IMR-90 (cell line): ENCODE data around the gene RNF181. TPM values are rescaled to one million over a fixed set of nuclear protein-coding genes. Genes with fewer than 3 reads are reported as not detected.

Experiments
- ATAC-seq: fragments of 200-7000 bp; cut with Tn5 transposase; 2 replicates; pipeline ENCODE4 v1.9.1; 2020; ENCODE audit warnings: low read depth, mild to moderate bottlenecking, moderate library complexity
- BruUV-seq: library from RNA; stranded (reverse); fragments of 400-500 nt; replicated peaks from 2 replicates; lab custom pipeline; 2021; lab: Mats Ljungman, UMichigan
- CTCF ChIA-PET: fragments of 300-600 bp; formaldehyde crosslinking; extraction: SDS; loops from one replicate; lab custom pipeline; 2021; ENCODE audit warnings: antibody characterized with exemption; lab: Yijun Ruan, JAX
- POLR2A ChIA-PET: fragments of 300-600 bp; sonication (Branson Sonifier 250); formaldehyde crosslinking; loops from one replicate; lab custom pipeline; 2022; ENCODE audit warnings: antibody characterized with exemption; ENCODE audit not compliant: unreplicated experiment; lab: Charles Lee
- DNase-seq: peaks from one replicate; pipeline ENCODE4 v3.0.0; 2013
- H2AFZ ChIP-seq: replicated peaks from 2 replicates; pipeline ENCODE3; 2013; ENCODE audit warnings: low read length, mild to moderate bottlenecking; ENCODE audit not compliant: poor library complexity
- H2AK5ac ChIP-seq: 2 replicates; pipeline ENCODE4 v1.6.1; 2013; ENCODE audit warnings: low read depth, low read length, inconsistent platforms
- H2AK9ac ChIP-seq: replicated peaks from 2 replicates; pipeline ENCODE3; 2013; ENCODE audit warnings: mild to moderate bottlenecking, low read depth, low read length, moderate library complexity; ENCODE audit not compliant: poor library complexity
- H2BK120ac ChIP-seq: 2 replicates; pipeline ENCODE4 v1.6.1; 2013; ENCODE audit warnings: low read depth, low read length, inconsistent platforms
- H2BK15ac ChIP-seq: 3 replicates; pipeline ENCODE4 v1.6.1; 2013; ENCODE audit warnings: low read depth, low read length, inconsistent platforms
- H2BK20ac ChIP-seq: 2 replicates; pipeline ENCODE4 v1.6.1; 2013; ENCODE audit warnings: low read depth, mild to moderate bottlenecking, inconsistent platforms, low read length, moderate library complexity
- H2BK5ac ChIP-seq: 2 replicates; pipeline ENCODE4 v1.6.1; 2013; ENCODE audit warnings: mild to moderate bottlenecking, low read depth, low read length, inconsistent platforms; ENCODE audit not compliant: poor library complexity, severe bottlenecking
- H3K14ac ChIP-seq: replicated peaks from 2 replicates; pipeline ENCODE4 v1.6.1; 2013; ENCODE audit warnings: low read depth, low read length, inconsistent platforms
- H3K18ac ChIP-seq: 2 replicates; pipeline ENCODE4 v1.6.1; 2013; ENCODE audit warnings: low read depth, low read length, control low read depth
- H3K23ac ChIP-seq: 2 replicates; pipeline ENCODE4 v1.6.1; 2013; ENCODE audit warnings: low read depth, low read length, inconsistent platforms
- H3K27ac ChIP-seq: 2 replicates; pipeline ENCODE4 v1.5.1; 2013; ENCODE audit warnings: mild to moderate bottlenecking, control low read depth, low read length; ENCODE audit not compliant: insufficient read depth
- H3K27me3 ChIP-seq: 2 replicates; pipeline ENCODE4 v1.6.1; 2013; ENCODE audit warnings: low read length; ENCODE audit not compliant: control insufficient read depth, insufficient read depth
- H3K36me3 ChIP-seq: 2 replicates; pipeline ENCODE4 v1.6.1; 2013; ENCODE audit warnings: low read length, mixed read lengths; ENCODE audit not compliant: control insufficient read depth, insufficient read depth
- H3K4ac ChIP-seq: 2 replicates; pipeline ENCODE4 v1.6.1; 2013; ENCODE audit warnings: low read depth, low read length, inconsistent platforms
- H3K4me1 ChIP-seq: 2 replicates; pipeline ENCODE4 v1.6.1; 2013; ENCODE audit warnings: low read length, mixed read lengths; ENCODE audit not compliant: control insufficient read depth, insufficient read depth
- H3K4me2 ChIP-seq: 2 replicates; pipeline ENCODE4 v1.6.1; 2013; ENCODE audit warnings: low read depth, mild to moderate bottlenecking, control low read depth, low read length, moderate library complexity
- H3K4me3 ChIP-seq: 2 replicates; pipeline ENCODE4 v1.5.1; 2013; ENCODE audit warnings: low read depth, mild to moderate bottlenecking, control low read depth, low read length, moderate library complexity; ENCODE audit not compliant: insufficient read depth
- H3K56ac ChIP-seq: 2 replicates; pipeline ENCODE4 v1.6.1; 2013; ENCODE audit warnings: low read length, inconsistent platforms; ENCODE audit not compliant: insufficient read depth; ENCODE audit errors: extremely low read depth
- H3K79me1 ChIP-seq, 2 experiments: 2 replicates each; pipeline ENCODE4 v1.6.1; 2013; ENCODE audit warnings: low read length in 2 of 2, inconsistent platforms in 1 of 2, low read depth in 1 of 2
- H3K9ac ChIP-seq: 2 replicates; pipeline ENCODE4 v1.6.1; 2013; ENCODE audit warnings: low read depth, low read length, control low read depth
- H3K9me1 ChIP-seq: 2 replicates; pipeline ENCODE4 v1.6.1; 2013; ENCODE audit warnings: low read length, inconsistent platforms; ENCODE audit not compliant: insufficient read depth
- H3K9me3 ChIP-seq: 2 replicates; pipeline ENCODE4 v1.6.1; 2013; ENCODE audit warnings: low read length; ENCODE audit not compliant: control insufficient read depth, insufficient read depth
- H4K20me1 ChIP-seq: 2 replicates; pipeline ENCODE4 v1.6.1; 2013; ENCODE audit warnings: low read length, inconsistent platforms; ENCODE audit not compliant: insufficient read depth
- H4K5ac ChIP-seq: 2 replicates; pipeline ENCODE4 v1.6.1; 2013; ENCODE audit warnings: mild to moderate bottlenecking, low read depth, low read length, control low read depth
- H4K8ac ChIP-seq, 2 experiments: 2 replicates each; pipeline ENCODE4 v1.6.1; 2013; ENCODE audit warnings: low read depth in 2 of 2, low read length in 2 of 2, control low read depth in 1 of 2, inconsistent platforms in 1 of 2
- H4K91ac ChIP-seq: 2 replicates; pipeline ENCODE4 v1.6.1; 2013; ENCODE audit warnings: low read depth, low read length, inconsistent platforms; ENCODE audit not compliant: insufficient read depth
- BHLHE40 ChIP-seq: fragments of 150-350 bp; IDR thresholded peaks from 2 replicates; pipeline ENCODE4 v1.6.1; 2016; ENCODE audit warnings: mild to moderate bottlenecking, low read depth, low read length
- CEBPB ChIP-seq: IDR thresholded peaks from 2 replicates; pipeline ENCODE4 v1.6.1; 2012; ENCODE audit warnings: low read depth, low read length, improper control_type of control experiment
- CHD1 ChIP-seq: IDR thresholded peaks from 2 replicates; pipeline ENCODE4 v1.6.1; 2012; ENCODE audit warnings: low read depth, low read length, improper control_type of control experiment
- CTCF ChIP-seq: conservative IDR thresholded peaks from 2 replicates; pipeline ENCODE4 v1.5.1; 2012; ENCODE audit warnings: mild to moderate bottlenecking, low read depth, low read length, improper control_type of control experiment
- ELK1 ChIP-seq: fragments of 150-350 bp; IDR thresholded peaks from 2 replicates; pipeline ENCODE4 v1.6.1; 2016; ENCODE audit warnings: low read depth, mild to moderate bottlenecking, low read length, moderate library complexity, borderline replicate concordance
- FOS ChIP-seq: fragments of 150-350 bp; IDR thresholded peaks from 2 replicates; pipeline ENCODE4 v1.6.1; 2016; ENCODE audit warnings: low read depth, low read length
- MAFK ChIP-seq: IDR thresholded peaks from 2 replicates; pipeline ENCODE4 v1.6.1; 2012; ENCODE audit warnings: low read depth, low read length, improper control_type of control experiment
- MAZ ChIP-seq: IDR thresholded peaks from 2 replicates; pipeline ENCODE4 v1.6.1; 2012; ENCODE audit warnings: low read depth, mild to moderate bottlenecking, low read length, improper control_type of control experiment, moderate library complexity, borderline replicate concordance
- MXI1 ChIP-seq: IDR thresholded peaks from 2 replicates; pipeline ENCODE4 v1.6.1; 2012; ENCODE audit warnings: low read depth, mild to moderate bottlenecking, low read length, moderate library complexity, borderline replicate concordance
- NFE2L2 ChIP-seq: fragments of 150-350 bp; IDR thresholded peaks from 2 replicates; pipeline ENCODE4 v1.6.1; 2016; ENCODE audit warnings: low read depth, mild to moderate bottlenecking, low read length
- POLR2A ChIP-seq: IDR thresholded peaks from 2 replicates; pipeline ENCODE4 v1.6.1; 2012; ENCODE audit warnings: mild to moderate bottlenecking, low read depth, low read length
- RAD21 ChIP-seq: IDR thresholded peaks from 2 replicates; pipeline ENCODE4 v1.6.1; 2012; ENCODE audit warnings: low read length, improper control_type of control experiment
- RCOR1 ChIP-seq: IDR thresholded peaks from 2 replicates; pipeline ENCODE4 v1.6.1; 2012; ENCODE audit warnings: mild to moderate bottlenecking, low read length, improper control_type of control experiment; ENCODE audit not compliant: insufficient replicate concordance
- RFX5 ChIP-seq: IDR thresholded peaks from 2 replicates; pipeline ENCODE4 v1.8.0; 2012; ENCODE audit warnings: low read depth, mild to moderate bottlenecking, low read length, moderate library complexity
- SMC3 ChIP-seq: fragments of 150-350 bp; IDR thresholded peaks from 2 replicates; pipeline ENCODE4 v1.6.1; 2016; ENCODE audit warnings: low read depth, mild to moderate bottlenecking, antibody characterized with exemption, low read length, moderate library complexity
- USF2 ChIP-seq: fragments of 150-350 bp; IDR thresholded peaks from 2 replicates; pipeline ENCODE4 v1.6.1; 2017; ENCODE audit warnings: mild to moderate bottlenecking, antibody characterized with exemption, low read length, low read depth
- WGBS, 2 experiments: methylation state at CpG; one replicate each; pipeline versions ENCODE4 v1.1.5 to v1.1.7; 2013; ENCODE audit warnings: missing lambda C conversion rate in 2 of 2; ENCODE audit not compliant: insufficient read length in 1 of 2; ENCODE audit errors: extremely low coverage in 2 of 2; 5-methylcytosine and 5-hydroxymethylcytosine counted together
- dilution Hi-C: fragments of 300-500 bp; cut with HindIII; formaldehyde crosslinking; loops from one replicate; pipeline ENCODE4 v1.14.3; 2018; ENCODE audit warnings: low sequenced_read_pairs; ENCODE audit not compliant: unreplicated experiment
- in situ Hi-C: fragments of 300-500 bp; cut with MboI; formaldehyde crosslinking; loops from 3 replicates; pipeline ENCODE4 v1.14.3; 2019; ENCODE audit warnings: low sequenced_read_pairs, inconsistent platforms, mixed read lengths
- intact Hi-C: fragments of 100-400 bp; cut with micrococcal nuclease; formaldehyde crosslinking; loops from 2 replicates; pipeline ENCODE4 v1.10.0; 2022
- polyA plus RNA-seq, 3 experiments: library from polyadenylated mRNA; depleted of rRNA; stranded (reverse); fragments of >200 nt; gene quantifications; 2 replicates each; pipeline ENCODE4 v1.2.3, GENCODE V29; 2012; ENCODE audit warnings: low replicate concordance in 1 of 3
- total RNA-seq: library from RNA; depleted of rRNA; stranded (reverse); fragments of >200 nt; gene quantifications from 2 replicates; pipeline ENCODE4 v1.2.3, GENCODE V29; 2012

RNF181 gene
- total and polyA plus RNA-seq, 2 of the 4 experiments (the other 2 are of a cell fraction) = 438 to 498 TPM

GRCh38 chr2:85588236-85588635 is 7.3 kb upstream of the RNF181 start:
- no peak overlapping the region for H3K4me2 ChIP-seq
- BruUV-seq = no TSS peak
- H3K27ac ChIP-seq = no peak overlapping the region

More at GRCh38 chr2:85588236-85588635, 7.3 kb upstream of the RNF181 start:
- H3K18ac ChIP-seq = no peak overlapping the region
- H3K4ac ChIP-seq = no peak overlapping the region
- in situ Hi-C loops (no loop called here), dilution Hi-C loops (no loop called here), intact Hi-C loops (no loop called here)
- no peak overlapping the region for H3K9ac ChIP-seq
- H2BK5ac ChIP-seq = no peak overlapping the region
- H2AFZ ChIP-seq = no peak overlapping the region
- H2BK15ac ChIP-seq = no peak overlapping the region
- CTCF ChIA-PET = no interaction called here
- H3K9me3 ChIP-seq = no peaks in the 10 kb centered on the region
- no peak for DNase-seq
- peaks cover 40% of the 10 kb centered on the region for H3K9me1 ChIP-seq
- H3K56ac ChIP-seq = no peak overlapping the region
- TF ChIP-seq NFE2L2 (no peak), RFX5 (no peak), RAD21 (no peak), BHLHE40 (no peak), SMC3 (no peak), RCOR1 (no peak), MAZ (no peak), CEBPB (no peak), FOS (no peak), MAFK (no peak), ELK1 (no peak), CHD1 (no peak), CTCF (no peak), POLR2A (no peak), USF2 (no peak), MXI1 (no peak)
- H3K4me3 ChIP-seq = no peak overlapping the region
- H3K4me1 ChIP-seq = peaks cover 40% of the 10 kb centered on the region
- no peak overlapping the region for H4K91ac ChIP-seq
- H3K36me3 ChIP-seq = no peaks in the 10 kb centered on the region
- H2AK9ac ChIP-seq = no peak overlapping the region
- H2BK120ac ChIP-seq = no peak overlapping the region
- peaks cover 19 to 74% of the 10 kb centered on the region in 2 experiments for H3K79me1 ChIP-seq
- H4K20me1 ChIP-seq = peaks cover 7% of the 10 kb centered on the region; the same call in 1 of the 2 replicates
- no peak overlapping the region for H3K14ac ChIP-seq
- WGBS, 2 experiments = 75% methylated on average over 4 of the region's 4 CpGs; no CpG with 5 or more reads in 1 of the 2 experiments
- H4K5ac ChIP-seq = no peak overlapping the region
- no peak overlapping the region for H4K8ac ChIP-seq
- no peak for ATAC-seq
- peak overlapping the region; percentile 1; the same call in 1 of the 2 replicates for H2BK20ac ChIP-seq
- H2AK5ac ChIP-seq = no peak overlapping the region
- H3K27me3 ChIP-seq = no peaks in the 10 kb centered on the region
- H3K23ac ChIP-seq = no peak overlapping the region
- POLR2A ChIA-PET = interaction anchor here (1.2 kb wide), 1 partner anchor 8 kb away, joined by 9 read pairs; the partner anchor contains the start of gene RNF181
